Left lung (tissue), 10 donors: ENCODE results near the gene PPFIA1. TPM values are rescaled to one million over a fixed set of nuclear protein-coding genes. Genes with fewer than 3 reads are reported as not detected.
"Not testable (repeated sequence)": the region's sequence is repeated elsewhere in the genome, so short reads cannot be mapped to it uniquely, and the experiment has no call there.

Experiments used
- ATAC-seq: fragments of 200-7000 bp; cut with Tn5 transposase; one replicate; pipeline ENCODE4 v1.9.1; 2020; ENCODE audit warnings: moderate library complexity
- DNase-seq, 4 donors: peaks; one replicate each; pipeline ENCODE4 v3.0.0-alpha.2; 2013 to 2020
- H3K27ac ChIP-seq, 2 donors: fragments of 200-600 bp; sonication (generic) in 1 of 2; one replicate each; pipeline versions ENCODE4 v1.5.0 to v1.8.0; 2020 to 2021
- H3K27me3 ChIP-seq, 2 donors: fragments of 200-600 bp; sonication (generic) in 1 of 2; one replicate each; pipeline versions ENCODE4 v1.5.0 to v1.8.0; 2020 to 2021
- H3K36me3 ChIP-seq, 2 donors: fragments of 200-600 bp; sonication (generic) in 1 of 2; one replicate each; pipeline versions ENCODE4 v1.5.0 to v1.8.0; 2020 to 2021
- H3K4me1 ChIP-seq, 2 donors: fragments of 200-600 bp; one replicate each; pipeline ENCODE4 v1.8.0; 2021
- H3K4me3 ChIP-seq, 2 donors: fragments of 200-600 bp; sonication (generic) in 1 of 2; one replicate each; pipeline versions ENCODE4 v1.5.0 to v1.8.0; 2020 to 2021; ENCODE audit warnings: mild to moderate bottlenecking in 1 of 2
- H3K9me3 ChIP-seq, 2 donors: fragments of 200-600 bp; sonication (generic) in 1 of 2; one replicate each; pipeline versions ENCODE4 v1.5.0 to v1.8.0; 2020 to 2021
- intact Hi-C, 2 donors: fragments of 100-400 bp; cut with DNase I; formaldehyde crosslinking; loops; one replicate each; pipeline versions ENCODE4 v1.11.2 to v1.14.2; 2022
- polyA plus RNA-seq, 6 donors: library from polyadenylated mRNA; unstranded; fragments of 120-200 nt; gene quantifications; one replicate each; pipeline ENCODE4 v1.2.1, GENCODE V29; 2013; ENCODE audit not compliant: insufficient read length in 6 of 6
- total RNA-seq, 2 donors: library from RNA; stranded (reverse); fragmentation: NEBNext Ultra II Directional; extraction: Animal tissue kit (Norgen Biotek cat#: 25700); gene quantifications; one replicate each; pipeline ENCODE4 v1.2.1, GENCODE V29; 2021
- TF ChIP-seq, protein P1 (sequence below), 2 donors: fragments of 200-600 bp; sonication (generic) in 1 of 2; IDR thresholded peaks; one replicate each; pipeline versions ENCODE4 v1.5.0 to v1.8.0; 2021; ENCODE audit warnings: antibody characterized with exemption in 2 of 2
- donor health status: DM: no; HTN: yes; CAD: no.
- donor health status: DM: no; HTN: no; CAD: no.

PPFIA1 gene
- total and polyA plus RNA-seq, 8 donors = 45.9 to 66.0 (median 51.3) TPM

DNA sequence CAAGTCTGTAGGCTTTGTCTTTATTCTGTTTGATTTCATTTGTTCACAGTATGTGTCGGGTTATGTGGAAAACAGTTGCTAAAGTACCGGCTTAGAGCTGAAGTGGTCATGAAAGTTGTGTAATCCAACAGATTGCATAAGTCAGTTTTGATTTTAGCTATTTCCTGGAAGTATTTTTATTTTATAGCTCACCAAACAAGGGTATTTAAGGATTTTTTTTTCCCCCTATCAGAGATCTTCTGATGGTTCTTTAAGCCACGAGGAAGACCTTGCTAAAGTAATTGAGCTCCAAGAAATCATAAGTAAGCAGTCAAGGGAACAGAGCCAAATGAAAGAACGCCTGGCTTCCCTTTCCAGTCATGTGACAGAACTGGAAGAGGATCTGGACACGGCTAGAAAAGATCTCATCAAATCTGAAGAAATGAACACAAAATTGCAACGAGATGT, 55.9 kb downstream of the PPFIA1 start:
- peak overlapping the region; percentile 82 to 91 for H3K27ac ChIP-seq
- peak overlapping the region in 1 of 2 donors; percentile 11 for H3K4me3 ChIP-seq
- H3K27me3 ChIP-seq = no peaks in the 10 kb centered on the region
- TF ChIP-seq, protein P1, sequence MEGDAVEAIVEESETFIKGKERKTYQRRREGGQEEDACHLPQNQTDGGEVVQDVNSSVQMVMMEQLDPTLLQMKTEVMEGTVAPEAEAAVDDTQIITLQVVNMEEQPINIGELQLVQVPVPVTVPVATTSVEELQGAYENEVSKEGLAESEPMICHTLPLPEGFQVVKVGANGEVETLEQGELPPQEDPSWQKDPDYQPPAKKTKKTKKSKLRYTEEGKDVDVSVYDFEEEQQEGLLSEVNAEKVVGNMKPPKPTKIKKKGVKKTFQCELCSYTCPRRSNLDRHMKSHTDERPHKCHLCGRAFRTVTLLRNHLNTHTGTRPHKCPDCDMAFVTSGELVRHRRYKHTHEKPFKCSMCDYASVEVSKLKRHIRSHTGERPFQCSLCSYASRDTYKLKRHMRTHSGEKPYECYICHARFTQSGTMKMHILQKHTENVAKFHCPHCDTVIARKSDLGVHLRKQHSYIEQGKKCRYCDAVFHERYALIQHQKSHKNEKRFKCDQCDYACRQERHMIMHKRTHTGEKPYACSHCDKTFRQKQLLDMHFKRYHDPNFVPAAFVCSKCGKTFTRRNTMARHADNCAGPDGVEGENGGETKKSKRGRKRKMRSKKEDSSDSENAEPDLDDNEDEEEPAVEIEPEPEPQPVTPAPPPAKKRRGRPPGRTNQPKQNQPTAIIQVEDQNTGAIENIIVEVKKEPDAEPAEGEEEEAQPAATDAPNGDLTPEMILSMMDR (IDR thresholded peaks at IDR 0.05) = no peak
- H3K36me3 ChIP-seq = peaks cover 0 to 66% of the 10 kb centered on the region in 2 donors
- intact Hi-C loops = no loop called here
- H3K9me3 ChIP-seq = no peaks in the 10 kb centered on the region
- peak; percentile 81 for ATAC-seq
- peaks cover 14 to 59% of the 10 kb centered on the region in 2 donors for H3K4me1 ChIP-seq
- DNase-seq = peak in 2 of 4 donors; percentile 85 to 90

DNA sequence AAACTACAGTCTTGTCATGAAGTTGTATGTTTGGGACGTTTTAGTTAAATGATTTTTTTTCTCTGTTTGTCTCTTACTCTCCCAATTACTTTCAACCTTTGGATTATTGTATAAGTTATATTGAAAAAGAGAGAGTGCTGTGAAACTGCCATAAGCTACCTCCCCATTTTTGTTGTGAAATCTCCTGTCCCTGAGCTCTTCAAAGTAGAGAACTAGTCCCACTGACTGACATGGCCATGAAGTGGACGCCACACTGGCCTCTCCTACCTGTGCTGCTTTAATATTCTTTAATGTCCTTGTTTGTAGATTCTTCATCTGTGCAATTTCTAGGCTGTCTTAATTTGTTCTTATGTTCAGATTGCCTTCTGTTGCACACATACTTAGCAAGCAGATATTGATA, 56.3 kb downstream of the PPFIA1 start:
- DNase-seq = no peak
- Histone ChIP-seq H3K4me1 (peaks cover 14 to 59% of the 10 kb centered on the region in 2 donors), H3K4me3 (peak overlapping the region in 1 of 2 donors; percentile 11), H3K9me3 (no peaks in the 10 kb centered on the region), H3K27me3 (no peaks in the 10 kb centered on the region), H3K27ac (peak overlapping the region; percentile 82 to 91), H3K36me3 (peaks cover 0 to 68% of the 10 kb centered on the region in 2 donors)
- peak; percentile 26 for ATAC-seq
- TF ChIP-seq, protein P1 (IDR thresholded peaks at IDR 0.05) = no peak
- intact Hi-C loops = no loop called here

DNA sequence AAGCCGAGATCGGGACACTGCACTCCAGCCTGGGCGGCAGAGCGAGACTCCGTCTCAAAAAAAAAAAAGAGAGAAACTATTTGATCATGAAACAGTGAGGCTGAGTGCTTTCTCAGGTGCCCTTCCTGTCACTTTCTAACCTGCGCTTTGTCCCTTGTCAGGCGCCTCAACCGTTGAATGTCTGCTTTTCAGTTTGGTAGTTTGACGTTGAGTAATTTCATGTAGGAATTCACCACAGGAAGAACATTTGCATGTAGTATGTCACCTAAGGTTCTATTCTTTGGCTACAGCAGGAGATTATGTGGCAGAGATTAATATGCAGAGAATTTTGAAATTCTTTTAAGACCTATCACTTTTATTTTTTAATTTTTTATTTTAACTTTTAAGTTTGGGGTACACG, 57.2 kb downstream of the PPFIA1 start:
- TF ChIP-seq, protein P1 (IDR thresholded peaks at IDR 0.05) = no peak
- no peak overlapping the region for H3K4me3 ChIP-seq
- DNase-seq = no peak
- intact Hi-C loops = no loop called here
- peaks cover 14 to 55% of the 10 kb centered on the region in 2 donors for H3K4me1 ChIP-seq
- peak overlapping the region; percentile 82 to 91 for H3K27ac ChIP-seq
- no peak for ATAC-seq
- no peaks in the 10 kb centered on the region for H3K27me3 ChIP-seq
- H3K9me3 ChIP-seq = no peaks in the 10 kb centered on the region
- H3K36me3 ChIP-seq = peaks cover 0 to 72% of the 10 kb centered on the region in 2 donors

DNA sequence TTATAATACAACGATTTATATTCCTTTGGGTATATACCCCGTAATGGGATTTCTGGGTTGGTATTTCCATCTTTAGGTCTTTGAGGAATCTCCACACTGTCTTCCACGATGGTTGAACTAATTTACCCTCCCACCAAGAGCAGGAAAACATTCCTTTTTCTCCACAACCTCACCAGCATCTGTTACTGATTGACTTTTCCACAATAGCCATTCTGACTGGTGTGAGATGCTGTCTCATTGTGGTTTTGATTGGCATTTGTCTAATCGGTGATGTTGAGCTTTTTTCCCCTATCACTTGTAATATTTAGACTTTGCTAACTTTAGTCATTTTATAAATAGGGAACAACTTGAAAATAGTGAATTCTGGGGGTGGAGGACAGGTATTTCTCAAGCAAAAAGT, 58.1 kb downstream of the PPFIA1 start:
- no peak overlapping the region for H3K27ac ChIP-seq
- H3K9me3 ChIP-seq = no peaks in the 10 kb centered on the region
- DNase-seq (no peak), ATAC-seq (no peak)
- peaks cover 0 to 78% of the 10 kb centered on the region in 2 donors for H3K36me3 ChIP-seq
- intact Hi-C loops = no loop called here
- H3K4me1 ChIP-seq = peaks cover 13 to 46% of the 10 kb centered on the region in 2 donors
- TF ChIP-seq, protein P1 (IDR thresholded peaks at IDR 0.05) = no peak
- H3K27me3 ChIP-seq = no peaks in the 10 kb centered on the region
- H3K4me3 ChIP-seq = no peak overlapping the region

DNA sequence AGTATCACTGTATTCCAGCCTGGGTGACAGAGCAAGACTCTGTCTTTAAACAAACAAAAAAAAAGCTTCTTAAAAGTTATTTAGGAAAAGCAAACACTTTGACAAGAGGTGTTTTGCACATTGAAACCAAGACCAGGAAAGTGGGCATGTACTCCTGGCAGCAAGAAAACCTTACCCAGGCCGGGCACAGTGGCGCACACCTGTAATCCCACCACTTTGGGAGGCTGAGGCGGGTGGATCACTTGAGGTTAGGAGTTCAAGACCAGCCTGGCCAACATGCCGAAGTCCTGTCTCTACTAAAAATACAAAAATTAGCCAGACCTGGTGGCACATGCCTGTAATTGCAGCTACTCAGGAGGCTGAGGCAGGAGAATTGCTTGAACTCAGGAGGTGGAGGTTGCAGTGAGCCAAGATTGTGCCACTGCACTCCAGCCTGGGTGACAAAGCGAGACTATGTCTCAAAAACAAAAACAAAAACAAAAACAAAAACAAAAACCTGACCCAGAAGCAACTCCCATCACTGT, 60.9 kb downstream of the PPFIA1 start:
- Histone ChIP-seq H3K4me1 (peaks cover 0 to 18% of the 10 kb centered on the region in 2 donors), H3K36me3 (peaks cover 0 to 94% of the 10 kb centered on the region in 2 donors)
- H3K9me3 ChIP-seq, H3K27me3 ChIP-seq, intact Hi-C loops, H3K4me3 ChIP-seq, H3K27ac ChIP-seq, DNase-seq: not testable (repeated sequence)
- peak; percentile 61 for ATAC-seq
- TF ChIP-seq, protein P1 (IDR thresholded peaks at IDR 0.05) = peak in 1 of 2 donors; percentile 17
